BLaER1 (cell line): Measurements from ENCODE around the gene OTOS.

Experiments used
- H3K27ac ChIP-seq: shearing (Covaris generic); formaldehyde crosslinking; 2 replicates; pipeline ENCODE4 v1.8.1; 2022
- H3K27me3 ChIP-seq: shearing (Covaris generic); formaldehyde crosslinking; 2 replicates; pipeline ENCODE4 v1.8.1; 2022
- H3K36me3 ChIP-seq: shearing (Covaris generic); formaldehyde crosslinking; 2 replicates; pipeline ENCODE4 v1.8.1; 2022
- H3K4me1 ChIP-seq: shearing (Covaris generic); formaldehyde crosslinking; 2 replicates; pipeline ENCODE4 v1.8.1; 2022
- H3K4me2 ChIP-seq: shearing (Covaris generic); formaldehyde crosslinking; 2 replicates; pipeline ENCODE4 v1.8.1; 2022
- H3K4me3 ChIP-seq: shearing (Covaris generic); formaldehyde crosslinking; 2 replicates; pipeline ENCODE4 v1.8.1; 2022
- H3K9ac ChIP-seq: shearing (Covaris generic); formaldehyde crosslinking; 2 replicates; pipeline ENCODE4 v1.8.1; 2022
- H3K9me3 ChIP-seq: shearing (Covaris generic); formaldehyde crosslinking; 2 replicates; pipeline ENCODE4 v1.8.1; 2022
- H4K20me1 ChIP-seq: shearing (Covaris generic); formaldehyde crosslinking; 2 replicates; pipeline ENCODE4 v1.8.1; 2022
- Cebpa-rat ChIP-seq: shearing (Covaris generic); IDR thresholded peaks from 2 replicates; pipeline ENCODE4 v1.8.1; 2022

OTOS gene

GRCh38 chr2:240126731-240127130 is 13.7 kb downstream of the OTOS start:
- no peak overlapping the region for H3K9ac ChIP-seq
- H3K4me1 ChIP-seq, result no peaks in the 10 kb centered on the region
- peaks cover 17% of the 10 kb centered on the region for H4K20me1 ChIP-seq
- no peak overlapping the region for H3K4me3 ChIP-seq
- H3K4me2 ChIP-seq, result no peak overlapping the region
- H3K27ac ChIP-seq, result no peak overlapping the region
- peaks cover 66% of the 10 kb centered on the region for H3K36me3 ChIP-seq
- no peaks in the 10 kb centered on the region for H3K27me3 ChIP-seq
- TF ChIP-seq Cebpa-rat, result no peak
- no peaks in the 10 kb centered on the region for H3K9me3 ChIP-seq

GRCh38 chr2:240125742-240126141 is 14.7 kb downstream of the OTOS start:
- H3K9ac ChIP-seq, result no peak overlapping the region
- H3K4me2 ChIP-seq, result no peak overlapping the region
- peaks cover 56% of the 10 kb centered on the region for H3K36me3 ChIP-seq

GRCh38 chr2:240124651-240125030 is 15.8 kb downstream of the OTOS start:
- H4K20me1 ChIP-seq, result no peaks in the 10 kb centered on the region; the same call in 1 of the 2 replicates
- no peaks in the 10 kb centered on the region for H3K9me3 ChIP-seq
- no peak overlapping the region for H3K27ac ChIP-seq
- H3K4me1 ChIP-seq, result no peaks in the 10 kb centered on the region
- no peak overlapping the region for H3K9ac ChIP-seq
- no peak overlapping the region for H3K4me3 ChIP-seq
- no peaks in the 10 kb centered on the region for H3K27me3 ChIP-seq
- TF ChIP-seq Cebpa-rat, result no peak
- peaks cover 45% of the 10 kb centered on the region for H3K36me3 ChIP-seq
- H3K4me2 ChIP-seq, result no peak overlapping the region

More at GRCh38 chr2:240125742-240126141, 14.7 kb downstream of the OTOS start:
- H4K20me1 ChIP-seq, result peaks cover 7% of the 10 kb centered on the region; the same call in 1 of the 2 replicates
- H3K4me1 ChIP-seq, result no peaks in the 10 kb centered on the region
- H3K4me3 ChIP-seq, result no peak overlapping the region
- H3K27ac ChIP-seq, result no peak overlapping the region
- no peaks in the 10 kb centered on the region for H3K9me3 ChIP-seq
- H3K27me3 ChIP-seq, result no peaks in the 10 kb centered on the region
- TF ChIP-seq Cebpa-rat, result no peak

- Histone ChIP-seq H3K27me3 (no peaks in the 10 kb centered on the region), H3K9ac (no peak overlapping the region), H3K4me3 (no peak overlapping the region), H3K27ac (no peak overlapping the region), H4K20me1 (no peaks in the 10 kb centered on the region), H3K4me1 (no peaks in the 10 kb centered on the region), H3K4me2 (no peak overlapping the region), H3K36me3 (peaks cover 39% of the 10 kb centered on the region), H3K9me3 (no peaks in the 10 kb centered on the region)
- TF ChIP-seq Cebpa-rat, result no peak
Measured at GRCh38 chr2:240123821-240124650, 16.4 kb downstream of the OTOS start.

- no peak for TF ChIP-seq Cebpa-rat
- peaks cover 4% of the 10 kb centered on the region; the same call in 1 of the 2 replicates for H3K9me3 ChIP-seq
- no peak overlapping the region for H3K4me3 ChIP-seq
- no peak overlapping the region for H3K9ac ChIP-seq
- H3K27ac ChIP-seq, result no peak overlapping the region
- no peaks in the 10 kb centered on the region for H3K4me1 ChIP-seq
- peaks cover 17% of the 10 kb centered on the region; the same call in 1 of the 2 replicates for H3K36me3 ChIP-seq
- H3K27me3 ChIP-seq, result no peaks in the 10 kb centered on the region
- no peak overlapping the region for H3K4me2 ChIP-seq
- no peaks in the 10 kb centered on the region for H4K20me1 ChIP-seq
Measured at GRCh38 chr2:240121675-240122074, 18.8 kb downstream of the OTOS start.

- no peaks in the 10 kb centered on the region for H3K27me3 ChIP-seq
- no peak overlapping the region for H3K9ac ChIP-seq
- no peak overlapping the region for H3K27ac ChIP-seq
- H3K36me3 ChIP-seq, result peaks cover 13% of the 10 kb centered on the region; the same call in 1 of the 2 replicates
- no peak overlapping the region for H3K4me3 ChIP-seq
- H3K9me3 ChIP-seq, result peaks cover 4% of the 10 kb centered on the region; the same call in 1 of the 2 replicates
- no peak overlapping the region for H3K4me2 ChIP-seq
- H3K4me1 ChIP-seq, result no peaks in the 10 kb centered on the region
- H4K20me1 ChIP-seq, result no peaks in the 10 kb centered on the region
- no peak for TF ChIP-seq Cebpa-rat
Measured at GRCh38 chr2:240121190-240121589, 19.3 kb downstream of the OTOS start.

GRCh38 chr2:240114233-240114632 is 26.2 kb downstream of the OTOS start:
- Histone ChIP-seq H3K27me3 (no peaks in the 10 kb centered on the region), H3K9me3 (peaks cover 4% of the 10 kb centered on the region; the same call in 1 of the 2 replicates), H3K9ac (no peak overlapping the region), H3K4me2 (no peak overlapping the region), H4K20me1 (no peaks in the 10 kb centered on the region), H3K27ac (no peak overlapping the region), H3K4me3 (no peak overlapping the region), H3K4me1 (no peaks in the 10 kb centered on the region), H3K36me3 (no peaks in the 10 kb centered on the region)
- no peak for TF ChIP-seq Cebpa-rat

- Histone ChIP-seq H3K36me3 (no peaks in the 10 kb centered on the region), H3K4me1 (no peaks in the 10 kb centered on the region), H3K9me3 (no peaks in the 10 kb centered on the region), H3K4me2 (no peak overlapping the region), H3K27me3 (no peaks in the 10 kb centered on the region), H4K20me1 (no peaks in the 10 kb centered on the region), H3K4me3 (no peak overlapping the region), H3K9ac (no peak overlapping the region), H3K27ac (no peak overlapping the region)
- TF ChIP-seq Cebpa-rat, result no peak
Measured at GRCh38 chr2:240112914-240113690, 27.4 kb downstream of the OTOS start.

GRCh38 chr2:240111253-240111652 is 29.2 kb downstream of the OTOS start:
- H4K20me1 ChIP-seq, result no peaks in the 10 kb centered on the region
- TF ChIP-seq Cebpa-rat, result no peak
- no peak overlapping the region for H3K9ac ChIP-seq
- no peaks in the 10 kb centered on the region for H3K9me3 ChIP-seq
- no peak overlapping the region for H3K4me2 ChIP-seq
- H3K27me3 ChIP-seq, result no peaks in the 10 kb centered on the region
- H3K36me3 ChIP-seq, result no peaks in the 10 kb centered on the region
- H3K27ac ChIP-seq, result no peak overlapping the region
- no peaks in the 10 kb centered on the region for H3K4me1 ChIP-seq
- H3K4me3 ChIP-seq, result no peak overlapping the region

GRCh38 chr2:240109386-240109785 is 31.1 kb downstream of the OTOS start:
- Histone ChIP-seq H3K4me3 (no peak overlapping the region), H3K27ac (no peak overlapping the region), H3K9ac (no peak overlapping the region), H3K27me3 (no peaks in the 10 kb centered on the region), H3K36me3 (no peaks in the 10 kb centered on the region), H3K4me2 (no peak overlapping the region), H3K4me1 (no peaks in the 10 kb centered on the region; the same call in 1 of the 2 replicates), H4K20me1 (no peaks in the 10 kb centered on the region), H3K9me3 (no peaks in the 10 kb centered on the region)
- TF ChIP-seq Cebpa-rat, result no peak
